SK-N-MC (cell line): ENCODE data around the gene TCN2.

Experiments
- EZH2 ChIP-seq: fragments of 200-600 bp; sonication (generic); IDR thresholded peaks from one replicate; pipeline ENCODE4 v1.6.1; 2017; ENCODE audit warnings: antibody characterized with exemption
- POLR2AphosphoS5 ChIP-seq: IDR thresholded peaks from 2 replicates; pipeline ENCODE4 v1.6.1; 2012; ENCODE audit warnings: mild to moderate bottlenecking, low read depth, low read length, borderline replicate concordance

- no peak for TF ChIP-seq POLR2AphosphoS5
- TF ChIP-seq EZH2: no peak
These were observed 45.9 kb downstream of the TCN2 start for GRCh38 chr22:30652852-30653251.
